ENCODE data around the gene CA6.

DNA sequence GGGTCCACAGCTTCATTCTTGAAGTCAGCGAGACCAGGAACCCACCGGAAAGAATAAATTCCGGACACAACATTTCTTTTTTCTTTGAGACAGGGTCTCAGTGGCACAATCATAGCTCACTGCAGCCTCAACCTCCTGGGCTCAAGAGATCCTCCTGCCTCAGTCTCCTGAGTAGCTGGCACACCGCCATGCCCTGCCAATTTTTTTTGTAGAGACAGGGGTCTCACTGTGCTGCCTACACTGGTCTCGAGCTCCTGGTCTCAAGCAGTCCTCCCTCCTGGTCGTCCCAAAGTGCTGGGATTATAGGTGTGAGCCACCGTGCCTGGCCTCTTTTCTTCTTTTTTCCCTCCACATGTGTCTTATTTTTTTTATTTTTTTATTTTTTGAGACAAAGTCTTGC lies 46.6 kb upstream of the CA6 start:
- TF ChIP-seq, protein P1, sequence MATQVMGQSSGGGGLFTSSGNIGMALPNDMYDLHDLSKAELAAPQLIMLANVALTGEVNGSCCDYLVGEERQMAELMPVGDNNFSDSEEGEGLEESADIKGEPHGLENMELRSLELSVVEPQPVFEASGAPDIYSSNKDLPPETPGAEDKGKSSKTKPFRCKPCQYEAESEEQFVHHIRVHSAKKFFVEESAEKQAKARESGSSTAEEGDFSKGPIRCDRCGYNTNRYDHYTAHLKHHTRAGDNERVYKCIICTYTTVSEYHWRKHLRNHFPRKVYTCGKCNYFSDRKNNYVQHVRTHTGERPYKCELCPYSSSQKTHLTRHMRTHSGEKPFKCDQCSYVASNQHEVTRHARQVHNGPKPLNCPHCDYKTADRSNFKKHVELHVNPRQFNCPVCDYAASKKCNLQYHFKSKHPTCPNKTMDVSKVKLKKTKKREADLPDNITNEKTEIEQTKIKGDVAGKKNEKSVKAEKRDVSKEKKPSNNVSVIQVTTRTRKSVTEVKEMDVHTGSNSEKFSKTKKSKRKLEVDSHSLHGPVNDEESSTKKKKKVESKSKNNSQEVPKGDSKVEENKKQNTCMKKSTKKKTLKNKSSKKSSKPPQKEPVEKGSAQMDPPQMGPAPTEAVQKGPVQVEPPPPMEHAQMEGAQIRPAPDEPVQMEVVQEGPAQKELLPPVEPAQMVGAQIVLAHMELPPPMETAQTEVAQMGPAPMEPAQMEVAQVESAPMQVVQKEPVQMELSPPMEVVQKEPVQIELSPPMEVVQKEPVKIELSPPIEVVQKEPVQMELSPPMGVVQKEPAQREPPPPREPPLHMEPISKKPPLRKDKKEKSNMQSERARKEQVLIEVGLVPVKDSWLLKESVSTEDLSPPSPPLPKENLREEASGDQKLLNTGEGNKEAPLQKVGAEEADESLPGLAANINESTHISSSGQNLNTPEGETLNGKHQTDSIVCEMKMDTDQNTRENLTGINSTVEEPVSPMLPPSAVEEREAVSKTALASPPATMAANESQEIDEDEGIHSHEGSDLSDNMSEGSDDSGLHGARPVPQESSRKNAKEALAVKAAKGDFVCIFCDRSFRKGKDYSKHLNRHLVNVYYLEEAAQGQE (IDR thresholded peaks at IDR 0.05; ENCODE audit: insufficient read depth in 1 of 2, low read depth in 2 of 2, low read length in 1 of 2): no peak
- TF ChIP-seq, protein P2, sequence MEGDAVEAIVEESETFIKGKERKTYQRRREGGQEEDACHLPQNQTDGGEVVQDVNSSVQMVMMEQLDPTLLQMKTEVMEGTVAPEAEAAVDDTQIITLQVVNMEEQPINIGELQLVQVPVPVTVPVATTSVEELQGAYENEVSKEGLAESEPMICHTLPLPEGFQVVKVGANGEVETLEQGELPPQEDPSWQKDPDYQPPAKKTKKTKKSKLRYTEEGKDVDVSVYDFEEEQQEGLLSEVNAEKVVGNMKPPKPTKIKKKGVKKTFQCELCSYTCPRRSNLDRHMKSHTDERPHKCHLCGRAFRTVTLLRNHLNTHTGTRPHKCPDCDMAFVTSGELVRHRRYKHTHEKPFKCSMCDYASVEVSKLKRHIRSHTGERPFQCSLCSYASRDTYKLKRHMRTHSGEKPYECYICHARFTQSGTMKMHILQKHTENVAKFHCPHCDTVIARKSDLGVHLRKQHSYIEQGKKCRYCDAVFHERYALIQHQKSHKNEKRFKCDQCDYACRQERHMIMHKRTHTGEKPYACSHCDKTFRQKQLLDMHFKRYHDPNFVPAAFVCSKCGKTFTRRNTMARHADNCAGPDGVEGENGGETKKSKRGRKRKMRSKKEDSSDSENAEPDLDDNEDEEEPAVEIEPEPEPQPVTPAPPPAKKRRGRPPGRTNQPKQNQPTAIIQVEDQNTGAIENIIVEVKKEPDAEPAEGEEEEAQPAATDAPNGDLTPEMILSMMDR (IDR thresholded peaks at IDR 0.05): no peak
- TF ChIP-seq POLR2AphosphoS5 (IDR thresholded peaks at IDR 0.05; ENCODE audit: low read depth, low read length): no peak
